Stimulated activated naive CD8-positive, alpha-beta T cell treated with anti-CD3 and anti-CD28 coated beads, Interleukin-15, Interleukin-2, amounts not matched to agents 100 U/mL and 50 U/mL, for 24 hours (primary cell): ENCODE measurements around the gene SMIM8.
A peak's percentile ranks its signal among the peaks of the same experiment; 100 is the strongest.
"Not testable (repeated sequence)": the region's sequence is repeated elsewhere in the genome, so short reads cannot be mapped to it uniquely, and the experiment has no call there.

Source experiments
- ATAC-seq: fragments of 150-1000 bp; cut with Tn5 transposase; one replicate; pipeline ENCODE4 v1.10.0; 2021
- DNase-seq: peaks from one replicate; pipeline ENCODE4 v3.0.0; 2021

Gene SMIM8

GRCh38 chr6:87322304-87323212 lies at the start of gene SMIM8:
SMIM8 (plus strand) TSS chr6:87322588; CDS start chr6:87337032, 14,444 bp downstream.
- peak; percentile 93 for DNase-seq
- peak; percentile 100 for ATAC-seq

GRCh38 chr6:87274660-87275274 lies 47.6 kb upstream of the SMIM8 start:
- ATAC-seq, result no peak
- DNase-seq, result no peak

- DNase-seq, result no peak
- no peak for ATAC-seq
Measured at GRCh38 chr6:87276624-87277023, 45.8 kb upstream of the SMIM8 start.

- DNase-seq (no peak), ATAC-seq (no peak)
Measured at GRCh38 chr6:87277123-87277522, 45.3 kb upstream of the SMIM8 start.

DNA sequence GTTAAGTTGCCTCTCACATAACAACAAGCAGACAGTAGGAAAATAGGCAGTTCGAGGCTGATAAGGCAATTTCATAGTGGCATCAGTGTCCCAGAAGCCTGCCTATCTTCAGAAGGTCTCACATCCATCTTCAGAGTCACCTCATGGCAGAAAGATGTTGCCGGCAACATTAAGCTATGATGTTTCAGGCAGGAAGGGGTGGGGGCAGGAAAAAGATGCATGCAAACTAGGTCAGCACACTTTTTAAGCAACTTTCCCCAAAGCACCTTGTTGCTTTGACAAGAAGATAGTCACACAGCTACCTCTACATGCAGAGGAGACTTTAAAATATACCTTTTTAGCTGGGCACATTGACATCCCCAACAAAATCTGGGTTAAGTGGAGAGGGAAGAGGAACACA lies 43.2 kb upstream of the SMIM8 start:
- DNase-seq (no peak), ATAC-seq (no peak)

DNA sequence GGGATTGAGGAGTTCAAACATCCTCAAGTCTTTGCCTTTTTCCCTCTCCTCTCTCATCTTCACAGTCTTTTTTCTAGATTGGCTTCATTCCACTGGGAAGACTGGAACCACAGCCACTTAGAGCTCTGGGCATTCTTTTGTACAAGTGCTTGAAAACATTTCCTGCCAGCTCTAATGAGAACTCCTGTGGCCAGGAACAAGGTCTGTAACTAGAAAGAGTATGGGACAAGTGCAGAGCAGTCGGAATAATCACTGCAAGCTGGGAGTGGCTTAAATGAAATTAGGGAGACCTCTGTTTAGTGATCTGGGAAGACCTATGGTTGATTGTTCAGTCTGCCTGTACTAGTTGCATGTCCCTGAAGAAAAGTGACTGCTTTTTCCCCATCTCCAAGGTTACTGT lies 41.0 kb upstream of the SMIM8 start:
- DNase-seq (no peak), ATAC-seq (no peak)

GRCh38 chr6:87282743-87283142 lies 39.6 kb upstream of the SMIM8 start:
- ATAC-seq (no peak), DNase-seq (no peak)

- DNase-seq, result no peak
- no peak for ATAC-seq
Measured at GRCh38 chr6:87283461-87283860, 38.9 kb upstream of the SMIM8 start.

DNA sequence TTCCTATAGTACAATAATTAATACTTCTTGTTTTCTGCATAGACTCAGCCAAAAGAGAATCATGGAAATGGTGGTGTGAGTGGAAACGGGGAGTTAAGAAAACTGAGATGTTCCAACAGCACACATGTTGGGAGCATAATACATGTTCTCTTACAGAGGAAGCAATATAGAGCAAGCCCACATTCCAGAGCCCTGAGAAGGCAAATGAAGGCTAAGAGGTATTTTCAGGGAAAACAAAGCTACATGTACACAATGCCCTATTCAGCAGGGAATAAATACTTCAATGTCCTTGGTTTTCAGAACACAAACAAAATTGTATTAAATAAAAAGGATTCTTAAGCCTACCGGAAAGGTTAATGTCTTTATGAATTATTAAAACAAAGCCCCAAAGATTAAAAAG lies 35.1 kb upstream of the SMIM8 start:
- ATAC-seq (no peak), DNase-seq (no peak)

- DNase-seq, result no peak
- no peak for ATAC-seq
Measured at GRCh38 chr6:87289571-87289970, 32.8 kb upstream of the SMIM8 start.

- no peak for ATAC-seq
Measured at GRCh38 chr6:87291883-87292282, 30.5 kb upstream of the SMIM8 start.

GRCh38 chr6:87293526-87293925 lies 28.9 kb upstream of the SMIM8 start:
- ATAC-seq (no peak), DNase-seq (no peak)

More at GRCh38 chr6:87291883-87292282, 30.5 kb upstream of the SMIM8 start:
- no peak for DNase-seq

DNA sequence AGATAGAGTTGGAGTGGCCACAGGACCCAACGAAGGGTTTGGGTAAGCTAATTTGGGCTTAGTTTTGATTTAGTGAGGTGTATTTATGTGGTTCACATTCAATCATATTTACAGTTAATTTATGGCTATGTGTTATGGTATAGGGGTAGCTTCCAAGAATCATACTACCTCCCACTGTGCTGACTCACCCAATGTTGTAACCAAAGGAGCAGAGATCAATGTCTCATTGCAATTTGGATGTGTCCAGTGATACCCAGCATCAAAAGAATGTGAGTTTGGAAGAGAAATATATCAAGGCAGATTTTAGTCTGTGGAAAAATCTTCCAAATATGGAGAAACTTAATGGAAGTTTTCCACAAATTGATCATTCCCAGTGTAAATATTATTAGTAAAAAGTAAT lies 25.3 kb upstream of the SMIM8 start:
- ATAC-seq (no peak), DNase-seq (no peak)

- not testable (repeated sequence) for ATAC-seq, DNase-seq
Measured at GRCh38 chr6:87301277-87301676, 21.1 kb upstream of the SMIM8 start.

DNA sequence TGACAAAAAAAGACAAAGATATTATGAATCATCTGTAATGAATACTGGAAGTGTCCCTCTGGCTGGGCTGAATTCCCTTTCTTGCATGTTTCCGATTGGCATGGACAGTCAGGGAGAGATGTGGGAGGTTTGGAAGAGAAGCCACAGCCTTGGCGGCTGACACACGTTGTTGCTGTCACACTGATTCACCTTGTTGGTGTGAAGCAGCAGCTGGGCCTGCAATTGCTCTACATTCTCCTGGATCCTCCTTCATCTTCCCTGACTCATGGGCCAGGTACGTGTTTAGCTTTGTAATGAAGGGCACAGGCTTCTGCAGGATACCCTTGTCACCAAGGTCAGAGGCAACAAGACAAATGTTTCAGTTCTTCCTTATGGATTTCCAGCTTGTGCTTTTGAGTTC lies 13.4 kb upstream of the SMIM8 start:
- no peak for DNase-seq
- ATAC-seq, result no peak

DNA sequence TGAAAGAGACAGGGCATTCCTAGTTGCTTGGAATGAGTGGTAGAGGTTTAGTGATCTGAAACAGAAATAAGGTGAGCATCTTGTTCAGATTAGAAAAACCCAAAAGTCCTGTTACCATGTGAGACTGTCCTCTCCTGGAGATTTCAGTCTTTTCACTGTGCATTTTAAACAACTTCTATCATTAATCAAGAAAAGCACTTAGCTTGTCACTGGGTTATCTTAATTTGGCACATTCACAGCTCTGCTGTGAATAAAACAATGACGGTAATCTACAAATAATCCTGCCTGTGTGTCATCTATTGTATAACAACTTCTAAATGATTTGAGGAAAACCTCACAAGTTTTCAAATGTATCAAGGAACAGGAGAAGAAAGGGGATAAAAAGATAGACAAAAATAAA lies 9.5 kb upstream of the SMIM8 start:
- ATAC-seq (no peak), DNase-seq (no peak)

- ATAC-seq (no peak), DNase-seq (no peak)
Measured at GRCh38 chr6:87315071-87315470, 7.3 kb upstream of the SMIM8 start.

- no peak for DNase-seq
- ATAC-seq, result no peak
Measured at GRCh38 chr6:87319271-87319987, 3.0 kb upstream of the SMIM8 start.

GRCh38 chr6:87323880-87324279 lies 1.5 kb downstream of the SMIM8 start:
- ATAC-seq, DNase-seq: not testable (repeated sequence)

- no peak for ATAC-seq
- DNase-seq, result no peak
Measured at GRCh38 chr6:87330961-87331360, 8.6 kb downstream of the SMIM8 start.

DNA sequence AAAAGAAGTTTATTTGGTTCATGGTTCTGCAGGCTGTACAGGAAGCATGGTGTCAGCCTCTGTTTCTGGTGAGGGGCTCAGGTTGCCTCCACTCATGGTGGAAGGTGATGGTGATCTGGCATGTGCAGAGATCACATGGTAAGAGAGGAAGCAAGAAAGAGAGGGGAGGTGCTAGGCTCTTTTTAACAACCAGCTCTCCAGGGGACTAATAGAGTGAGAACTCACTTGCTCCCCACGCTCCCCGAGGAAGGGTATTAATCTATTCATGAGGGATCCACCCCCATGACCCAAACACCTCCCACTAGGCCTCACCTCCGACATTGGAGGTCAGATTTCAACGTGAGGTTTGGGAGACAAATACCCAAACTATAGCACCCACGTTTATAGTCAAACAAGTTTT lies 10.6 kb downstream of the SMIM8 start:
- ATAC-seq (no peak), DNase-seq (no peak)

DNA sequence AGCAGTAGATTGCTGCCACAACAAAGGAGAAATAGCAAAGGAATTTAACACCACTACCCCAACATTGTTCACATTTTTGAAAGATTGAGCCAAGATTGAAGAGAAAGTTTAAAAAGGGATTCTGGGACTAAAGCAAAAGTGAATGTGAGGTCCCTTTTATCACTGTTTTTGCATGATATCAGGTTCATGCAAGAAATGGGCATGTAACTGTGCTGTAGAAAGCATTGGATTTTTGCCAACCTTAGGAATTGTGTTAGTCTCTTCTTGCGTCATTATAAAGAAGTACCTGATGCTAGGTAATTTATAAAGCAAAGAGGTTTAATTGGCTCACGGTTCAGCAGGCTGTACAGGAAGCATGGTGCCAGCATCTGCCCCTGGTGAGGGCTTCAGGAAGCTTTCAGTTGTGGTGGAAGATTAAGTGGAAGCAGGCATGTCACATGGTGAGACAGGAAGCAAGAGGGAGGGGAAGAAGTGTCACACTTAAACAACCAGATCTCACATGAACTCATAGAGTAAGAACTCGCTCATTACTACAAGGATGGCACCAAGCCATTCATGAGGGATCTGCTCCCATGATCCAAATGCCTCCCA lies 11.3 kb downstream of the SMIM8 start:
- DNase-seq (no peak), ATAC-seq (no peak)

DNA sequence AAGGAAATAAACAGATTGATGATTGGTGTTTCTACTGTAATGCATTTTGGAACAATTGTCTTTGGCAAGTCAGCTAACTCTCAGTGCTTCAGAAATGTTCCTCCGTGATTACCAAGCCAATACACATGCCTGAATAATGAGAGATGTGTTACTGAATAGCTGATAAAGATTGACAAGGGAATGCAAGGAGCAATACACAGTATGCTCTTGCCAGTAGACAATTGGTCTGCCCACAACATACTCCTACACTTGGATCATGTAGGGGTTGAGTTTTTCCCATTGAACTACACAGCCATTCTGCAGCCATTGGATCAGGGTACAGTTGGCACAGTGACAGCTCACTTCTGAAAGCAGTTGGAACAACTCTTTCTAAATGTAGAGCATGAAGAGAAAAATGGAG lies 12.3 kb downstream of the SMIM8 start:
- DNase-seq (no peak), ATAC-seq (no peak)
